Vagina (tissue), 2 donors: ENCODE data around the gene TLE2.

Experiments used
- POLR2A ChIP-seq, 2 donors: fragments of 450-650 bp; IDR thresholded peaks; one replicate each; pipeline ENCODE4 v1.6.1; 2017; ENCODE audit warnings: antibody characterized with exemption in 2 of 2, mild to moderate bottlenecking in 2 of 2, moderate library complexity in 2 of 2
- POLR2AphosphoS5 ChIP-seq, 2 donors: sonication (generic); formaldehyde crosslinking; IDR thresholded peaks; one replicate each; pipeline ENCODE4 v1.9.0; 2017; ENCODE audit warnings: antibody characterized with exemption in 2 of 2, mild to moderate bottlenecking in 2 of 2, low read depth in 1 of 2; ENCODE audit not compliant: insufficient read depth in 1 of 2
- TF ChIP-seq, protein P1 (sequence below), 3 experiments: fragments of 450-650 bp in 2 of 3; fragments of 200-600 bp in 1 of 3; sonication (generic) in 1 of 3; IDR thresholded peaks; one replicate each; pipeline ENCODE4 v1.5.1; 2017 to 2019; ENCODE audit warnings: antibody characterized with exemption in 3 of 3, mild to moderate bottlenecking in 2 of 3, moderate library complexity in 2 of 3

DNA sequence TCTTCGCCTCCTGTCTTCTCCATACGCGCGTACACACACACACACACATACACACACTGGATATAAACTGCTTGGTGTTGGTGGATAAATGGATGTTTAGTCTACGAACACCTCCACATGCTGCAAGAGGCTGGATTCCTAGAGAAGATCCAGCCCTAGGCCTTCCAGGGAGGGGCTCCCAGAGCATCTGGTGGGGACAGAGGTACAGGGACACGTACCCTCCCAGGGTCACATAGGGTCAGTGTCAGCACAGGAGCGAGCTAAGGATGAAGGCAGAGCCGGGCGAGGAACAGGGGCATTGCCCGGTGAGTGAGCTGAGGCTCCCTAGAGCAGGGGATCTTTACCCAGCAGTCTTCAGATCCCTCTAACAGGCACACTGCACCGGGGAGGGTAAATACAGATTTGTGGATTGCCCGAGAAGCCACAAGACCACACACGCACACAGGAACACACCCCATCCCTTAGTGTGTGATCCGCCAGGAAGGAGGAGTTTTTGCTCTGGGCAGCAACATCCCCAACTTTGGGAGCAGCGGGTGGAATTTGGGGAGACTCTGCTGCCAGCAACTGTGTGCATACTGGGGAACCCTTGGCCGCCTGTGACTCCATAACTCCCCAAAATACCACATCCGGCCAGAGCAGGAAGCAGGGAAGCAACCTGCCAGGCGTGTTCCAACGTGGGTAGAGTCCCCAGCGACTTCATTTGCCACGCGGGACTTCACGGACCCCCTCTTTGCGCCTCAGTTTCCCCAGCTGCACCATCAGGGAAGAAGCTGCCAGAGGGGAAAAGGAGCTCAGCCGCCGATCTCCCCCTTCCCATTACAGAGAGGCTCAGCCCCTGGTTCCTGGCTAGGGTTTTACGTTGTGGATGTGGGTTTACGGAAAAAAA is 5.8 kb upstream of the TLE2 start:
- TF ChIP-seq, protein P1, sequence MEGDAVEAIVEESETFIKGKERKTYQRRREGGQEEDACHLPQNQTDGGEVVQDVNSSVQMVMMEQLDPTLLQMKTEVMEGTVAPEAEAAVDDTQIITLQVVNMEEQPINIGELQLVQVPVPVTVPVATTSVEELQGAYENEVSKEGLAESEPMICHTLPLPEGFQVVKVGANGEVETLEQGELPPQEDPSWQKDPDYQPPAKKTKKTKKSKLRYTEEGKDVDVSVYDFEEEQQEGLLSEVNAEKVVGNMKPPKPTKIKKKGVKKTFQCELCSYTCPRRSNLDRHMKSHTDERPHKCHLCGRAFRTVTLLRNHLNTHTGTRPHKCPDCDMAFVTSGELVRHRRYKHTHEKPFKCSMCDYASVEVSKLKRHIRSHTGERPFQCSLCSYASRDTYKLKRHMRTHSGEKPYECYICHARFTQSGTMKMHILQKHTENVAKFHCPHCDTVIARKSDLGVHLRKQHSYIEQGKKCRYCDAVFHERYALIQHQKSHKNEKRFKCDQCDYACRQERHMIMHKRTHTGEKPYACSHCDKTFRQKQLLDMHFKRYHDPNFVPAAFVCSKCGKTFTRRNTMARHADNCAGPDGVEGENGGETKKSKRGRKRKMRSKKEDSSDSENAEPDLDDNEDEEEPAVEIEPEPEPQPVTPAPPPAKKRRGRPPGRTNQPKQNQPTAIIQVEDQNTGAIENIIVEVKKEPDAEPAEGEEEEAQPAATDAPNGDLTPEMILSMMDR (IDR thresholded peaks at IDR 0.05) = no peak
- TF ChIP-seq POLR2A (IDR thresholded peaks at IDR 0.05) = no peak
- TF ChIP-seq POLR2AphosphoS5 (IDR thresholded peaks at IDR 0.05; ENCODE audit: insufficient read depth in 1 of 2, low read depth in 1 of 2) = no peak
